H9 (cell line): ENCODE data around the gene RAC2. TPM values are rescaled to one million over a fixed set of nuclear protein-coding genes. Genes with fewer than 3 reads are reported as not detected.

Source experiments
- DNase-seq: peaks from one replicate; pipeline ENCODE4 v3.0.0-alpha.2; 2017
- H2AFZ ChIP-seq: one replicate; pipeline ENCODE4 v1.6.1; 2013; ENCODE audit warnings: mild to moderate bottlenecking, low read length, control low read depth, moderate library complexity
- H2AK5ac ChIP-seq: 2 replicates; pipeline ENCODE4 v1.6.1; 2013; ENCODE audit warnings: low read length, control low read depth, mixed read lengths; ENCODE audit not compliant: insufficient read length
- H2BK120ac ChIP-seq: one replicate; pipeline ENCODE4 v1.6.1; 2013; ENCODE audit warnings: low read depth, mild to moderate bottlenecking, low read length, control low read depth, inconsistent platforms; ENCODE audit not compliant: poor library complexity, severe bottlenecking
- H2BK12ac ChIP-seq: 2 replicates; pipeline ENCODE4 v1.6.1; 2013; ENCODE audit warnings: low read length, control low read depth, mixed read lengths, low read depth; ENCODE audit not compliant: insufficient read length
- H2BK15ac ChIP-seq: 2 replicates; pipeline ENCODE4 v1.6.1; 2013; ENCODE audit warnings: low read depth, low read length, control low read depth
- H2BK20ac ChIP-seq: one replicate; pipeline ENCODE4 v1.6.1; 2013; ENCODE audit warnings: low read depth, mild to moderate bottlenecking, low read length, control low read depth, inconsistent platforms; ENCODE audit not compliant: poor library complexity, severe bottlenecking
- H2BK5ac ChIP-seq: 2 replicates; pipeline ENCODE4 v1.6.1; 2013; ENCODE audit warnings: low read length, control low read depth, mixed read lengths; ENCODE audit not compliant: insufficient read length
- H3K14ac ChIP-seq: 2 replicates; pipeline ENCODE4 v1.6.1; 2013; ENCODE audit warnings: low read length, control low read depth; ENCODE audit not compliant: insufficient read depth
- H3K18ac ChIP-seq: 2 replicates; pipeline ENCODE4 v1.6.1; 2013; ENCODE audit warnings: low read depth, mild to moderate bottlenecking, mixed read lengths, low read length, control low read depth; ENCODE audit not compliant: insufficient read length
- H3K23ac ChIP-seq: 2 replicates; pipeline ENCODE4 v1.6.1; 2013; ENCODE audit warnings: low read length, control low read depth, mixed read lengths, low read depth; ENCODE audit not compliant: insufficient read length
- H3K23me2 ChIP-seq: 2 replicates; pipeline ENCODE4 v1.6.1; 2013; ENCODE audit warnings: low read depth, mild to moderate bottlenecking, mixed read lengths, low read length, control low read depth; ENCODE audit not compliant: insufficient read length, poor library complexity, severe bottlenecking
- H3K27ac ChIP-seq: 2 replicates; pipeline ENCODE4 v1.5.1; 2013; ENCODE audit warnings: low read length, control low read depth, mixed read lengths, low read depth; ENCODE audit not compliant: insufficient read length
- H3K27me3 ChIP-seq: 2 replicates; pipeline ENCODE4 v1.6.1; 2013; ENCODE audit warnings: low read length, control low read depth, inconsistent platforms; ENCODE audit not compliant: insufficient read depth
- H3K4ac ChIP-seq: 2 replicates; pipeline ENCODE4 v1.6.1; 2013; ENCODE audit warnings: low read depth, mild to moderate bottlenecking, control low read depth, inconsistent platforms, low read length, moderate library complexity
- H3K4me1 ChIP-seq: 2 replicates; pipeline ENCODE4 v1.6.1; 2013; ENCODE audit warnings: low read length, control low read depth, inconsistent platforms; ENCODE audit not compliant: insufficient read depth
- H3K4me2 ChIP-seq: 2 replicates; pipeline ENCODE4 v1.6.1; 2013; ENCODE audit warnings: low read length, control low read depth, mixed read lengths; ENCODE audit not compliant: insufficient read length, insufficient read depth
- H3K56ac ChIP-seq: 2 replicates; pipeline ENCODE4 v1.6.1; 2013; ENCODE audit warnings: low read depth, mild to moderate bottlenecking, mixed read lengths, low read length, control low read depth; ENCODE audit not compliant: insufficient read length
- H3K79me1 ChIP-seq: 2 replicates; pipeline ENCODE4 v1.6.1; 2013; ENCODE audit warnings: low read depth, mild to moderate bottlenecking, moderate library complexity, low read length, control low read depth, inconsistent platforms; ENCODE audit not compliant: insufficient read depth, poor library complexity, severe bottlenecking
- H3K79me2 ChIP-seq: 2 replicates; pipeline ENCODE4 v1.6.1; 2013; ENCODE audit warnings: low read length, control low read depth, inconsistent platforms; ENCODE audit not compliant: insufficient read depth
- H3K9ac ChIP-seq: 2 replicates; pipeline ENCODE4 v1.6.1; 2013; ENCODE audit warnings: low read length, control low read depth, mixed read lengths; ENCODE audit not compliant: insufficient read length; ENCODE audit errors: extremely low read depth
- H3K9me3 ChIP-seq: one replicate; pipeline ENCODE4 v1.6.1; 2013; ENCODE audit warnings: low read depth, low read length, inconsistent platforms; ENCODE audit not compliant: control insufficient read depth
- H3T11ph ChIP-seq: one replicate; pipeline ENCODE4 v1.6.1; 2013; ENCODE audit warnings: mild to moderate bottlenecking, low read length, control low read depth, inconsistent platforms
- H4K20me1 ChIP-seq: one replicate; pipeline ENCODE4 v1.6.1; 2013; ENCODE audit not compliant: control insufficient read depth, insufficient read length, insufficient read depth
- H4K5ac ChIP-seq: 2 replicates; pipeline ENCODE4 v1.6.1; 2013; ENCODE audit warnings: low read depth, mild to moderate bottlenecking, mixed read lengths, low read length, control low read depth; ENCODE audit not compliant: insufficient read length
- H4K8ac ChIP-seq: replicated peaks from 2 replicates; pipeline ENCODE4 v1.6.1; 2013; ENCODE audit warnings: low read length, control low read depth, mixed read lengths, low read depth; ENCODE audit not compliant: insufficient read length
- H4K91ac ChIP-seq: 2 replicates; pipeline ENCODE4 v1.6.1; 2013; ENCODE audit warnings: low read depth, mild to moderate bottlenecking, moderate library complexity, mixed read lengths, low read length, control low read depth; ENCODE audit not compliant: insufficient read length
- H3K27ac Mint-ChIP-seq, 3 experiments: 2 replicates in 2 of 3; 3 replicates in 1 of 3; pipeline ENCODE4 v1.8.0; 2020 to 2021; ENCODE audit warnings: mixed read lengths in 3 of 3, mild to moderate bottlenecking in 1 of 3, moderate library complexity in 1 of 3
- H3K27me3 Mint-ChIP-seq: 2 replicates; pipeline ENCODE4 v1.8.0; 2021; ENCODE audit warnings: low read depth, mild to moderate bottlenecking, moderate library complexity, mixed read lengths
- H3K36me3 Mint-ChIP-seq, 3 experiments: 2 replicates in 2 of 3; 3 replicates in 1 of 3; pipeline ENCODE4 v1.8.0; 2020 to 2021; ENCODE audit warnings: low read depth in 3 of 3, mixed read lengths in 3 of 3; ENCODE audit not compliant: insufficient read depth in 1 of 3
- H3K4me1 Mint-ChIP-seq, 2 experiments: 2 replicates each; pipeline ENCODE4 v1.8.0; 2020; ENCODE audit warnings: mixed read lengths in 2 of 2
- H3K4me3 Mint-ChIP-seq, 2 experiments: 2 replicates in 1 of 2; 3 replicates in 1 of 2; pipeline ENCODE4 v1.8.0; 2020 to 2021; ENCODE audit warnings: mild to moderate bottlenecking in 2 of 2, mixed read lengths in 2 of 2, moderate library complexity in 1 of 2
- H3K9me3 Mint-ChIP-seq, 2 experiments: 2 replicates in 1 of 2; 3 replicates in 1 of 2; pipeline ENCODE4 v1.8.0; 2020; ENCODE audit warnings: mild to moderate bottlenecking in 2 of 2, mixed read lengths in 2 of 2, moderate library complexity in 1 of 2
- CTCF ChIP-seq: fragments of 200-600 bp; sonication (generic); conservative IDR thresholded peaks from 3 replicates; pipeline ENCODE4 v1.8.0; 2021; ENCODE audit warnings: antibody characterized with exemption, mild to moderate bottlenecking
- WGBS: extraction: QIAGEN DNeasy Blood & Tissue Kit; methylation state at CpG from one replicate; pipeline ENCODE4 v1.1.7; 2013; ENCODE audit warnings: missing lambda C conversion rate, low lambda C conversion rate, mixed read lengths; ENCODE audit not compliant: insufficient read length; ENCODE audit errors: extremely low coverage; 5-methylcytosine and 5-hydroxymethylcytosine counted together
- total RNA-seq: library from RNA; stranded (reverse); gene quantifications from 2 replicates; pipeline ENCODE4 v1.2.1, GENCODE V29; 2021

The RAC2 gene
- total RNA-seq, 1 experiment from 2014 or later: 2.8 TPM

- no peak overlapping the region for H3K27ac ChIP-seq
- H4K91ac ChIP-seq: no peak overlapping the region
These were observed 44.8 kb downstream of the RAC2 start for GRCh38 chr22:37199103-37199759.

More at GRCh38 chr22:37199103-37199759, 44.8 kb downstream of the RAC2 start:
- Histone ChIP-seq H3K4me2 (peak overlapping the region; percentile 87), H3T11ph (no peak overlapping the region), H2BK20ac (no peak overlapping the region), H3K9me3 (no peaks in the 10 kb centered on the region), H3K23ac (no peak overlapping the region), H3K27me3 (no peaks in the 10 kb centered on the region), H2BK12ac (no peak overlapping the region), H2BK5ac (no peak overlapping the region), H3K4ac (no peak overlapping the region), H4K8ac (no peak overlapping the region), H3K4me1 (no peaks in the 10 kb centered on the region; the same call in 1 of the 2 replicates), H2AK5ac (no peak overlapping the region), H3K56ac (no peak overlapping the region), H4K5ac (no peak overlapping the region), H2BK15ac (no peak overlapping the region), H3K18ac (peak overlapping the region; percentile 89), H4K20me1 (no peaks in the 10 kb centered on the region), H3K79me2 (no peaks in the 10 kb centered on the region), H3K14ac (peak overlapping the region; percentile 74), H3K9ac (peak overlapping the region; percentile 77), H3K79me1 (no peaks in the 10 kb centered on the region), H2AFZ (no peak overlapping the region), H3K23me2 (peaks cover 5% of the 10 kb centered on the region), H2BK120ac (no peak overlapping the region)
- peak; percentile 98 for DNase-seq
- H3K4me1 Mint-ChIP-seq: peaks cover 20 to 42% of the 10 kb centered on the region in 2 experiments
- H3K36me3 Mint-ChIP-seq: no peaks in the 10 kb centered on the region
- H3K9me3 Mint-ChIP-seq: no peaks in the 10 kb centered on the region
- peak; percentile 94 for TF ChIP-seq CTCF
- no CpG with 5 or more reads among the region's 58 CpGs for WGBS
- H3K27ac Mint-ChIP-seq: peak overlapping the region in 1 of 3 experiments; percentile 44; a peak in 2 of 7 replicates
- peak overlapping the region; percentile 79 to 82 for H3K4me3 Mint-ChIP-seq
- peaks cover 7% of the 10 kb centered on the region for H3K27me3 Mint-ChIP-seq
